DMS79 treated with DMSO at 0.1 percent for 48 hours (cell line): Measurements from ENCODE around the gene RHOF.
"Not testable (repeated sequence)": the region's sequence is repeated elsewhere in the genome, so short reads cannot be mapped to it uniquely, and the experiment has no call there.

ENCODE experiments used
- DNase-seq: peaks from one replicate; lab custom pipeline; 2025; lab: John Stamatoyannopoulos, UW

The RHOF gene

DNA sequence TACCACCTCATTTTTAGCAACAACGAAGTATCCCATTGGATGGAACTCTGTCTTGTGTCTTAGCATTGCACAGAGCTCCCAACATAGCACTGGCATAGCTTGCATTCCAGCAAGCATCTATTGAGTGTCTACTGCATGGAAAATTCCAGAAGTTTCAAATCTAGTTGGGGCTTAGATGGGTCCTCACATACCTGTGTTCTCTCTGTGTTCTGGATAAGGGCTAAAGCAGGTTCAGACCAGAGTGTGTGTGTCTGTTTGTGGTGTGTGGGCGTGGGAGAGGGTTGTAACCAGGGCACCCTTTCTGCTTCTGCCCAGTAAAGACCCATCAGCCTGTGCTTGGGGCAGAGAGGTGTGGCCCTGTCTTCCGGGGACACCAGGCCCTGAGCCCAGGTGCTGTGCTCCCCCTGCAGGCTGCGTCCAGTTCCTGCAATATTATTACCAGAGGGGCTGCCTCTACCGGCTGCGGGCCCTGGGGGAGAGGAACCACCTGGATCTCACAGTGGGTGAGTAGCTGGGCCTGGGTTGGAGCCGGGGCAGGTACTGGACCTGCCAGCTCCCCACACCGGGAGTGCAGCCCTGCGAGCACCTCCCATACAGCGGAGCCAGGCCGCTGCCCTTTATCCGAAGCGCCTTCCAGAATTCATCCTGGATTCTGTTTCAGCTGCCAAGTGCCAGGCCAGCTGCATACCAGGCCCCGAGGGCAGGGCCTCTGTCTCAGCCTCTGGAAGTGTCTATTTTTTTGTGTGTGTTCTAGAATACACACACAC lies 20.3 kb downstream of the RHOF start:
- DNase-seq: peak; percentile 19

DNA sequence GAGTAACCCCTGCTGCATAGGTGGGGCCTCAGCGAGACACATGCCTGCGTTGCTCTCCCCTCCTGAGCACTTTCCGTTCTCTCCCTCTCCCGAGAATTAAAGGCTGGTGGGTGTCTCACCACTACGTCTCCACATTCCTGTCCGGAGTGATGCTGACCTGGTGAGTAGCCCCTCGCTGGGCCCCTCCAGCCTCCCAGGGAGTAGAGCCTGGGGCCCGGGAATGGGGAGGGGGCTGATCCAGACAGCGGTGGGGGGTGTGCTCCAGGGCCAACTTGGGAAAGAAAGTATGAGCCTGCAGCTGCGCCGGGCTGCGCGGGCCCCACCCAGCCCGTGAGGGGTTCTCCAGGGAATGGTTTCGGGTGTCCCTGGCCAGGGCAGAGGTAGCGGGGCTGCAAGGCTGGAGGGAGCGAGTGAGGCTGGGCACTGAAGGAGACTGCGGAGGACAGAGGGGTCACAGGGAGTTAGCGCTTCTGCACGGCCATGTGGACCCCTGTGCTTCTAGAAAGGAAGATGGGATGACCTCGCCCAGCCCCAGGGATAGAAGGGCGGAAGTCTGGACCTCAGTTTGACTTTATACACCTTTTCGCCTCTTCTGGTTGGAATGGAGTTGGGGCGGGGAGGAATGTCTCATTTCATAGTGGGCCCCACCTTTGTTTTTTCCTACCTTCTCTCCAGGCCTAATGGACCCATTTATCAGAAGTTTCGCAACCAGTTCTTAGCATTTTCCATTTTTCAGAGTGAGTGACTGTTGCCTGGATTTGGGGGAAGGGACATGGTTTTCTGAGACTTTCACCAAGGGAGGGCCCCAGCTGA lies 22.5 kb downstream of the RHOF start:
- no peak for DNase-seq

DNA sequence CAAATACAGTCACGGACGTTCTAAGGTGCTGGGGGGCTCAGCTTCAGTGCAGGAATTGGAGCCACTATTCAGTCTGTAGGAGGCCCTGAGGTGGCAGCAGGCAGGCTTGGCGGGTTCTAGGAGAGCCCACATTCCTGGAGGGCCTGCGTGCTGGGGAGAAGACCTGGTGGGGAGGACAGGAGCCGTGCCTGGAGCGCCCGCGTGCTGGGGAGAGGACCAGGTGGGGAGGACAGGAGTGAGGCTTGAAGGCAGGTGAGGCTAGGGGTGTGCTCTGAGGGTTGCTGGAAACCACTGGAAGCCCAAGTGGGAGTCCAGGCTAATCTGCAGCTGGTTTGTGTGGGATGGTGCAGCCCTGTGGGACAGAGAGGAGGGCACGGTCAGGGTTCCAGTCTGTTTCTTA lies 23.1 kb downstream of the RHOF start:
- DNase-seq: no peak

DNA sequence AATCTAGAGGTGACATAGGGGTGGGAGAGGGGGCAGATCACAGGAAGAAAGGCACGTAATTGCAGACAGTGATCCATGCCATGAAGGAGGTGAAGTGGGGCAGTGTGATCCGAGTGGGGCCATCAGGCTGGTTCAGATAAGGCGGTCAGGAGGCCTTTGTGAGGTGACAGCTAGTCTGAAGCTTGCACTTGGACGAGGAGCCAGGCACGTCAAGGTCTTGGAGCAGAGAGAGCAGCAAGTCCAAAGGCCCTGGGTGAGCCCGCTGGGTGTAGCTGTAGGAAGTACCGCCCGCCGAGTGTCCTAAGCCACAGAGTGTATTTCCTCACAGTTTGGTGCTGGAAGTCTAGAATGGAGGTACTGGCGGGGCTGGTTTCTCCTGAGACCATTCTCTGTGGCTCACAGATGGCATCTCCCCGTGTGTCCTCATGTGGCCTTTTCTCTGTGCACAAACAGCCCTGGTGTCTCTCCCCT lies 23.6 kb downstream of the RHOF start:
- no peak for DNase-seq

DNA sequence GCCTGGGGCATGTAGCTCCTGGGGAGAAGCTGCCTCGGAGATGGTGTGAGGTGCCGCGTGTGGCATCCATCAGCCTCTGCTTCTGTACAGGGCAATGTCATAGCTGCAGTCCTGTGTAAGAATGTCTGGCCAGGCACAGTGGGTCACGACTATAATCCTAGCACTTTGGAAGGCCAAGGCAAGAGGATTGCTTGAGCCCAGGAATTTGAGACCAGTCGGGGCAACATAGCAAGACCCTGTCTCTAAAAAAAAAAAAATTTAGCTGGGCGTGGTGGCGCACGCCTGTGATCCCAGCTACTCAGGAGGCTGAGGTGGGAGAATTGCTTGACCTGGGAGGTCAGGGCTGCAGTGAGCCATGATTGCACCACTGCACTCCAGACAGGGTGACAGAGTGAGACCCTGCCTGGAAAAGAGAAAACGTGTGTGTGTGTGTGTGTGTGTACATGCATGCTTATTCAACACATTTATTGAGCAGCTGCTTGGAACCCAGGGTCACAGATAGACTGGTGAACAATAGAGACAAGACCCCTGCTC lies 24.1 kb downstream of the RHOF start:
- DNase-seq: no peak

DNA sequence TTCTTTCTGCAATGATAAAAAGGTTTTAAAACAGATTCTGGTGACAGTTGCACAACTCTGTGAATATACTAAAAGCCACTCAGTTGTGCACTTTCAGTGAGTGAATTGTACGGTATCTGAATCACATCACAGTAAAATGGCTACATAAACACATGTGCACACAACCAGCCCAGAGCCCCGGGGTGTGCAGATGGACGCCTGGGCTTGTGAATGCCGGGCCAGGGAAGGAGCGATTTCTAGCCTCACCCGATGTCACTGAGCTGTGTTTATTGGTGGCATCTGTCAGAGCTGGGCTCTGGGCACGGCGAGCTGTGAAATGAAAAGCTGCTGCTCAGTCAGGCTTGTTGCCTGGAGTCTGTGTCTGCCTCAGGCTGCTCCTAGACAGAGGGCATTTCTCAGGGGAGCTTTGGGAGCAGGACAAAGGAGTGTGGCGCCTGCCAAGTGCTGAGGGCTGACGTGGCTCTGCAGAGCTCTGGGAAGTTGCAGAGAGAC lies 25.9 kb downstream of the RHOF start:
- peak; percentile 71 for DNase-seq

GRCh38 chr12:121766290-121767039 lies 27.0 kb downstream of the RHOF start:
- DNase-seq: no peak

GRCh38 chr12:121765573-121765972 lies 27.9 kb downstream of the RHOF start:
- no peak for DNase-seq

- no peak for DNase-seq
These were observed 28.7 kb downstream of the RHOF start for GRCh38 chr12:121764808-121765207.

- no peak for DNase-seq
These were observed 31.2 kb downstream of the RHOF start for GRCh38 chr12:121762269-121762668.

GRCh38 chr12:121758536-121758935 lies 35.0 kb downstream of the RHOF start:
- DNase-seq: not testable (repeated sequence)

GRCh38 chr12:121755591-121755990 lies 37.9 kb downstream of the RHOF start:
- no peak for DNase-seq

DNA sequence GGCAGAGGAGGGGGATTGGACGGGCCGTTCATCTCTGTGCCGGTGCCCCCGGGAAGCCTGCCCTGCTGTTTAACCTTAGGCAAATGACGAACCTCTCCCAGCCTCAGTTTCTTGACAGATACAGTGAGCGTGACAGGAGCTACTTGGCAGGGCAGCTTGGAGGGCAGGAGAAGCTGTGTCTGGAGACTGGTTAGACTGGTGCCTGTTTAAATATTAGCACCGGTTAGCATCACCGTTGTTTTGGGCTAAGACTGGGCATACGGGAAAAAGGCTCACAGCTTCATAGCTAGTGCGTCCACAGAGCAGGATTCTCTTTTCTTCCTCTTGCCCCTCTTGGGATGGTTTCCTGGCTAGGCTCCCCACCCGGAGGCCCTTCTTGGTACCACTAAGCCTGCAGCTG lies 38.7 kb downstream of the RHOF start:
- no peak for DNase-seq

DNA sequence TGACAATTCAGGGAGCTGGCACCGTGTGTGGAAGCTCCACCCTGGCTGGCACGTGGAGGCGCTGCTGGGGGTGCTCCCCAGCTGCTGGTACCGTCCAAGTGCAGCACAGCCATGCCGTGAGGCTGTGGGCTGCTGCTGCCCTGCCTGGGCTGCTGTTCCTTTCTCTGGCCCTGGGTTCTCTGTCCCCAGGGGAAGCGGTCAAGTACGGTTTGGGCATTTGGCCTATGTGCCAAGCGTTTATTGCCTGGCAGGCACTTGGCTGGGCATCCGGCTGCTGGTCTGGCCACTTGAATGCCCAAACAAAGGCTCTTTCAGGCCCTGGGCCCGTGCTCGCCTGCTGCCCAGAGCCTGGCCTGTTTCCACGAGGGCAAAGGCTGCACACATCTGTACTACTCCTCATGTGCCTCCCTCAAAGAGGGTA lies 39.6 kb downstream of the RHOF start:
- no peak for DNase-seq

GRCh38 chr12:121751749-121752351 lies 41.6 kb downstream of the RHOF start:
- no peak for DNase-seq

GRCh38 chr12:121751034-121751433 lies 42.5 kb downstream of the RHOF start:
- no peak for DNase-seq

- no peak for DNase-seq
These were observed 43.0 kb downstream of the RHOF start for GRCh38 chr12:121750507-121750955.

DNA sequence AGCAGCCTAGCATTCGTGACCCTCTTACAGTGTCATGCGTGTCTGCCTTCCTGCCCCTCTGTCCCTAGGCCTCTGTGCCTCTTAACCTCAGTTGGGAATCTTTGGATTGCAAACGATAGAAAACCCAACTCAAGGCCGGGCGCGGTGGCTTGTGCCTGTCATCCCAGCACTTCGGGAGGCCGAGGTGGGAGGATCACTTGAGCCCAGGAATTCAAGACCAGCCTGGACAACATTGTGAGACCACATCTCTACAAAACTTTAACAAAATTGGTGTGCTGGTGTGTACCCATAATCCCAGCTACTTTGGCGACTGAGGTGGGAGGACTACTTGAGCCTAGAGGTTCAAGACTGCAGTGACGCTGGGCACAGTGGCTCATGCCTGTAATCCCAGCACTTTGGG lies 44.2 kb downstream of the RHOF start:
- no peak for DNase-seq

GRCh38 chr12:121748571-121749265 lies 44.8 kb downstream of the RHOF start:
- no peak for DNase-seq

- DNase-seq: no peak
These were observed 45.3 kb downstream of the RHOF start for GRCh38 chr12:121748218-121748570.

- not testable (repeated sequence) for DNase-seq
These were observed 47.9 kb downstream of the RHOF start for GRCh38 chr12:121745545-121745944.
